ENCODE data around the gene ARID1B. TPM values are rescaled to one million over a fixed set of nuclear protein-coding genes. Genes with fewer than 3 reads are reported as not detected.

Gene ARID1B
- total RNA-seq, 2 donors from 2014 or later, result 74.0 to 110 TPM

DNA sequence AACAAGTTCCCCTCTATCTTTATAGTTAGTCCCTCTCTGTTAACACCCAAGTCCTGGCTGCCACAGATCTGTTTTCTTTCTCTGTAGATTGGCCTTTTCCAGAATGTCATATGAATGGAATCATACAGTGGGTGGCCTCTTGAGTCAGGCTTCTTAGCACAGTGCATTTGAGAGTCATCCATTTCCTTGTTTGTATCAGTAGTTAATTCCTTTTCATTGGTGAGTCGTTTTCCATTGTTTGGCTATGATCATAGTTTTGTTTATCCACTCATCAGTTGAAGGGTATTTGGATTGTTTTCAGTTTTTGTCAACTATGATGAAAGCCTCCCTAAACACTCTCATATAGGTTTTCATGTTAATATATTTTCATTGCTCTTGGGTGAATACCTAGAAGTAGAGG is 248.3 kb downstream of the ARID1B start:
- Histone ChIP-seq H3K9me3 (ENCODE audit: control insufficient read depth, low read length) (peaks cover 10% of the 10 kb centered on the region), H3K4me3 (ENCODE audit: low read length) (no peak overlapping the region), H3K27ac (ENCODE audit: low read depth, low read length) (no peak overlapping the region), H3K27me3 (ENCODE audit: control insufficient read depth, insufficient read depth, low read length, poor library complexity, severe bottlenecking) (no peaks in the 10 kb centered on the region), H3K9ac (ENCODE audit: extremely low read depth, low read length, poor library complexity, severe bottlenecking) (no peak overlapping the region), H3K4me1 (ENCODE audit: control insufficient read depth, insufficient read depth, low read length) (no peaks in the 10 kb centered on the region), H3K36me3 (ENCODE audit: control insufficient read depth, insufficient read depth, low read length) (no peaks in the 10 kb centered on the region)
- Mint-ChIP-seq H3K27ac (no peak overlapping the region), H3K4me1 (peaks cover 13% of the 10 kb centered on the region), H3K27me3 (ENCODE audit: insufficient read depth) (no peaks in the 10 kb centered on the region), H3K9me3 (peaks cover 8% of the 10 kb centered on the region), H3K4me3 (no peak overlapping the region), H3K36me3 (ENCODE audit: low read depth) (peaks cover 4% of the 10 kb centered on the region)
- no peak for DNase-seq
- TF ChIP-seq, protein P1, sequence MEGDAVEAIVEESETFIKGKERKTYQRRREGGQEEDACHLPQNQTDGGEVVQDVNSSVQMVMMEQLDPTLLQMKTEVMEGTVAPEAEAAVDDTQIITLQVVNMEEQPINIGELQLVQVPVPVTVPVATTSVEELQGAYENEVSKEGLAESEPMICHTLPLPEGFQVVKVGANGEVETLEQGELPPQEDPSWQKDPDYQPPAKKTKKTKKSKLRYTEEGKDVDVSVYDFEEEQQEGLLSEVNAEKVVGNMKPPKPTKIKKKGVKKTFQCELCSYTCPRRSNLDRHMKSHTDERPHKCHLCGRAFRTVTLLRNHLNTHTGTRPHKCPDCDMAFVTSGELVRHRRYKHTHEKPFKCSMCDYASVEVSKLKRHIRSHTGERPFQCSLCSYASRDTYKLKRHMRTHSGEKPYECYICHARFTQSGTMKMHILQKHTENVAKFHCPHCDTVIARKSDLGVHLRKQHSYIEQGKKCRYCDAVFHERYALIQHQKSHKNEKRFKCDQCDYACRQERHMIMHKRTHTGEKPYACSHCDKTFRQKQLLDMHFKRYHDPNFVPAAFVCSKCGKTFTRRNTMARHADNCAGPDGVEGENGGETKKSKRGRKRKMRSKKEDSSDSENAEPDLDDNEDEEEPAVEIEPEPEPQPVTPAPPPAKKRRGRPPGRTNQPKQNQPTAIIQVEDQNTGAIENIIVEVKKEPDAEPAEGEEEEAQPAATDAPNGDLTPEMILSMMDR (conservative IDR thresholded peaks at IDR 0.05), result no peak
- WGBS, 2 experiments (ENCODE audit: insufficient coverage in 1 of 2, insufficient read length in 1 of 2), result 78 to 80% methylated on average over 1 of the region's 1 CpG

DNA sequence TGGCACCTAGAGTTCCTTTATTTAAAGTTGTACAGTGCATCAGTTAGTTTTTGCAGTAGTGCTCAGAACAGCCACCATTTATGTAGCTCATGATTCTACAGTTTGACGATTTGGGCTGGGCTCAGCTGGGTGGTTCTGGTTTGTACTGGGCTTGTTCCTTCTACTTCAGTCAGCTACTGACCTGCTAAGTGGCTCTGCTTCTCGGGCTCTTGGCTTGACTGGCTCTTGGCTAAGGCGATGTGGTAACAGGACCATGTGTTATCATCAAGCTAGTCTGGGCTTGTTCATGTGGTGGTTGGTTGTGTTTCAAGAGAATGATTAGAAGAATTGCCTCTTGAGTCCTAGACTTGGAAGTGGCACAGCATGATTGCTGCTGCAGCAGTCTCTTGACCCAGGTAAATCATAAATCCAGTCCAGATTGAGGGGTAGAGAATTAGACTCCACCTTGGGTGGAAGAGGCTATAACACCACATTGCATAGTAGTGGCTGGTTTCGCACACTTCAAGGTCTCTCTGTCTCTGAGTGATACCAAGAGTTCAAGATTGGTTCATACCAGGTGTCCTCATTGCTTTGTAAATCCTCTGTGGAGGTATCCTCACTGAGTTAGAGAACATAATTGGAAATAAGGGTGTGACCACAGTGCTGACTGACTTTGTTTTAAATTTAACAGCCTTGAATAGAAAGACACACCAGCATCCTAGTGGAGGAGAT is 253.0 kb downstream of the ARID1B start:
- H3K9ac ChIP-seq (ENCODE audit: extremely low read depth, low read length, poor library complexity, severe bottlenecking), result no peak overlapping the region
- WGBS, 2 experiments (ENCODE audit: insufficient coverage in 1 of 2, insufficient read length in 1 of 2), result 92 to 94% methylated on average over 3 to 4 of the region's 4 CpGs
- Mint-ChIP-seq H3K27ac (peak overlapping the region; percentile 65), H3K9me3 (peaks cover 6% of the 10 kb centered on the region), H3K4me1 (peaks cover 13% of the 10 kb centered on the region), H3K27me3 (ENCODE audit: insufficient read depth) (no peaks in the 10 kb centered on the region), H3K4me3 (no peak overlapping the region), H3K36me3 (ENCODE audit: low read depth) (peaks cover 4% of the 10 kb centered on the region)
- DNase-seq, result no peak
- H3K4me3 ChIP-seq (ENCODE audit: low read length), result no peak overlapping the region
- no peak overlapping the region for H3K27ac ChIP-seq (ENCODE audit: low read depth, low read length)
- H3K9me3 ChIP-seq (ENCODE audit: control insufficient read depth, low read length), result peaks cover 6% of the 10 kb centered on the region
- no peaks in the 10 kb centered on the region for H3K27me3 ChIP-seq (ENCODE audit: control insufficient read depth, insufficient read depth, low read length, poor library complexity, severe bottlenecking)
- H3K36me3 ChIP-seq (ENCODE audit: control insufficient read depth, insufficient read depth, low read length), result no peaks in the 10 kb centered on the region
- no peaks in the 10 kb centered on the region for H3K4me1 ChIP-seq (ENCODE audit: control insufficient read depth, insufficient read depth, low read length)
- TF ChIP-seq, protein P1 (conservative IDR thresholded peaks at IDR 0.05), result no peak

DNA sequence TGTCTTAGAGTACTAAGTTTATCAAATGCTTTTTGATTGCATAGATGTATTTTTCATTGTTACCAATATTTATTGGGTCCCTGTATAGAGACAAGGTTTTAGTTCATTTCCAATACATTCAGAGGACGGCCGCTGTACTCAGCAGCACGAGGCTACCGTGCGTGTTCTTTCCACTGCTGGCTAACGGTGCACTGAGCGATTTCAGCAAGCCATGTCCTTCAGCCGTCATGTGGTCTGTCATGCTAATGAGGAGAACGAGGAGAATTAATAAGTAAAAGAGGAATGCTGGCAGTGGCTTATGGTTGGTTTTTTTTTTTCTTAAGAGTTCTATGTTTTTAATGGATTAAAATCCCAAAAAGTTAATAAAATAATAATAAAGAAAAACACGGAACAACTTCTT is 253.6 kb downstream of the ARID1B start:
- H3K4me1 ChIP-seq (ENCODE audit: control insufficient read depth, insufficient read depth, low read length), result no peaks in the 10 kb centered on the region
- no peaks in the 10 kb centered on the region for H3K9me3 ChIP-seq (ENCODE audit: control insufficient read depth, low read length)
- no peak overlapping the region for H3K4me3 Mint-ChIP-seq
- no peak for DNase-seq
- no peak overlapping the region for H3K4me3 ChIP-seq (ENCODE audit: low read length)
- 90 to 98% methylated on average over 6 to 10 of the region's 10 CpGs for WGBS, 2 experiments (ENCODE audit: insufficient coverage in 1 of 2, insufficient read length in 1 of 2)
- no peak overlapping the region for H3K9ac ChIP-seq (ENCODE audit: extremely low read depth, low read length, poor library complexity, severe bottlenecking)
- no peak overlapping the region for H3K27ac Mint-ChIP-seq
- H3K27ac ChIP-seq (ENCODE audit: low read depth, low read length), result no peak overlapping the region
- H3K4me1 Mint-ChIP-seq, result peaks cover 13% of the 10 kb centered on the region
- TF ChIP-seq, protein P1 (conservative IDR thresholded peaks at IDR 0.05), result no peak
- peaks cover 4% of the 10 kb centered on the region for H3K36me3 Mint-ChIP-seq (ENCODE audit: low read depth)
- H3K27me3 ChIP-seq (ENCODE audit: control insufficient read depth, insufficient read depth, low read length, poor library complexity, severe bottlenecking), result no peaks in the 10 kb centered on the region
- no peaks in the 10 kb centered on the region for H3K9me3 Mint-ChIP-seq
- no peaks in the 10 kb centered on the region for H3K27me3 Mint-ChIP-seq (ENCODE audit: insufficient read depth)
- H3K36me3 ChIP-seq (ENCODE audit: control insufficient read depth, insufficient read depth, low read length), result no peaks in the 10 kb centered on the region

All from endodermal cell (in vitro differentiated cells).